Measurements from ENCODE around the gene GNB4.

DNA sequence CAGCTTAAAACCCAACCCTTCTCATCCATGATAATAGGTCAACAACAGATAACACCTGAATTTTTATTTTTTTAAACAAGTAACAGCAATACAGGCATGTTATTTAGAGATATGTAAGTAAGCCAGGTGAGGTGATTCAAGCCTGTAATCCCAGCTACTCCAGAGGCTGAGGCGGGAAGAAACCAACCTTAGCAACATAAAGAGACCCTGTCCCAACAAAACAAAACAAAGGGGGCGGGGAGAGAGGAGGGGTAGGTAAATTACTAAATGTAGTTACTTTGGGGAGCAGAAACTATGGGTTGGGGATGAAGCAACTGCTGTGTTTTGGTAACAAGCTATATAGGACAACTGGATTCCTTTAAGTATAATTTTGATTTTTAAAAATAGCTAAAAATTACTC, 47.0 kb downstream of the GNB4 start:
- TF ChIP-seq ZNF274 (IDR thresholded peaks at IDR 0.05; ENCODE audit: low read depth, low read length) (no peak), SUZ12 (IDR thresholded peaks at IDR 0.05; ENCODE audit: extremely low read depth, insufficient read depth, insufficient read length) (no peak), YY1 (IDR thresholded peaks at IDR 0.05; ENCODE audit: insufficient read depth, insufficient read length) (no peak)
